Measurements from ENCODE around the gene BBS4.

DNA sequence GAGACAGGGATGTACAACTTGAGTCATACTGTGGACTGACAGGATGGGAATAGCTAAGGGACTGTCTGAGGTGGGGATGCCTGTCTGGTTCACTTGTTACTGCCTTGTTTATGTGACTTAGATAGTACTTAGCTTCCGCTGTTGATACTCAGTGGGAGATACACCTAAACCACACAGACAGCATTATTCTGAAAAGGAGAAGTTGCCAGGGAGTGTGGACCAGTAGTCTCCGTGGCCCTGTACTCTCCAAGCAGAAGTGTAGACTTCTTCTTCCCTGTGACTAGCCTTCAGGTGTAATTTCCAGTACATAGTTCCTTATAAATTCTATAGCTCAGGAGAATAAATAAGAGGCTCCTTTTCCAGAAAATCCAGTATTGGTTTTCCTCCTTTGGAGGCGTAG, 5.1 kb upstream of the BBS4 start:
- TF ChIP-seq, protein P1, sequence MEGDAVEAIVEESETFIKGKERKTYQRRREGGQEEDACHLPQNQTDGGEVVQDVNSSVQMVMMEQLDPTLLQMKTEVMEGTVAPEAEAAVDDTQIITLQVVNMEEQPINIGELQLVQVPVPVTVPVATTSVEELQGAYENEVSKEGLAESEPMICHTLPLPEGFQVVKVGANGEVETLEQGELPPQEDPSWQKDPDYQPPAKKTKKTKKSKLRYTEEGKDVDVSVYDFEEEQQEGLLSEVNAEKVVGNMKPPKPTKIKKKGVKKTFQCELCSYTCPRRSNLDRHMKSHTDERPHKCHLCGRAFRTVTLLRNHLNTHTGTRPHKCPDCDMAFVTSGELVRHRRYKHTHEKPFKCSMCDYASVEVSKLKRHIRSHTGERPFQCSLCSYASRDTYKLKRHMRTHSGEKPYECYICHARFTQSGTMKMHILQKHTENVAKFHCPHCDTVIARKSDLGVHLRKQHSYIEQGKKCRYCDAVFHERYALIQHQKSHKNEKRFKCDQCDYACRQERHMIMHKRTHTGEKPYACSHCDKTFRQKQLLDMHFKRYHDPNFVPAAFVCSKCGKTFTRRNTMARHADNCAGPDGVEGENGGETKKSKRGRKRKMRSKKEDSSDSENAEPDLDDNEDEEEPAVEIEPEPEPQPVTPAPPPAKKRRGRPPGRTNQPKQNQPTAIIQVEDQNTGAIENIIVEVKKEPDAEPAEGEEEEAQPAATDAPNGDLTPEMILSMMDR (IDR thresholded peaks at IDR 0.05) = no peak
- no peak for TF ChIP-seq EP300 (IDR thresholded peaks at IDR 0.05)
- no peak for TF ChIP-seq POLR2A (IDR thresholded peaks at IDR 0.05; ENCODE audit: low read depth)

All from esophagus muscularis mucosa (tissue), 4 donors.